GM12874 (cell line): Measurements from ENCODE around the gene SPRR2B.

Source experiments
- TF ChIP-seq, protein P1 (sequence below): IDR thresholded peaks from 2 replicates; pipeline ENCODE4 v1.5.1; 2011; ENCODE audit warnings: low read depth, mild to moderate bottlenecking, control low read depth, low read length, moderate library complexity; ENCODE audit not compliant: insufficient read depth

Gene SPRR2B

GRCh38 chr1:153094426-153094825 lies 23.0 kb upstream of the SPRR2B start, which contains the start of gene SPRR2E:
Gene SPRR2E, minus strand, starts transcription at chr1:153094526. Its CDS starts 775 bp downstream, at chr1:153093751.
- TF ChIP-seq, protein P1, sequence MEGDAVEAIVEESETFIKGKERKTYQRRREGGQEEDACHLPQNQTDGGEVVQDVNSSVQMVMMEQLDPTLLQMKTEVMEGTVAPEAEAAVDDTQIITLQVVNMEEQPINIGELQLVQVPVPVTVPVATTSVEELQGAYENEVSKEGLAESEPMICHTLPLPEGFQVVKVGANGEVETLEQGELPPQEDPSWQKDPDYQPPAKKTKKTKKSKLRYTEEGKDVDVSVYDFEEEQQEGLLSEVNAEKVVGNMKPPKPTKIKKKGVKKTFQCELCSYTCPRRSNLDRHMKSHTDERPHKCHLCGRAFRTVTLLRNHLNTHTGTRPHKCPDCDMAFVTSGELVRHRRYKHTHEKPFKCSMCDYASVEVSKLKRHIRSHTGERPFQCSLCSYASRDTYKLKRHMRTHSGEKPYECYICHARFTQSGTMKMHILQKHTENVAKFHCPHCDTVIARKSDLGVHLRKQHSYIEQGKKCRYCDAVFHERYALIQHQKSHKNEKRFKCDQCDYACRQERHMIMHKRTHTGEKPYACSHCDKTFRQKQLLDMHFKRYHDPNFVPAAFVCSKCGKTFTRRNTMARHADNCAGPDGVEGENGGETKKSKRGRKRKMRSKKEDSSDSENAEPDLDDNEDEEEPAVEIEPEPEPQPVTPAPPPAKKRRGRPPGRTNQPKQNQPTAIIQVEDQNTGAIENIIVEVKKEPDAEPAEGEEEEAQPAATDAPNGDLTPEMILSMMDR, result no peak

DNA sequence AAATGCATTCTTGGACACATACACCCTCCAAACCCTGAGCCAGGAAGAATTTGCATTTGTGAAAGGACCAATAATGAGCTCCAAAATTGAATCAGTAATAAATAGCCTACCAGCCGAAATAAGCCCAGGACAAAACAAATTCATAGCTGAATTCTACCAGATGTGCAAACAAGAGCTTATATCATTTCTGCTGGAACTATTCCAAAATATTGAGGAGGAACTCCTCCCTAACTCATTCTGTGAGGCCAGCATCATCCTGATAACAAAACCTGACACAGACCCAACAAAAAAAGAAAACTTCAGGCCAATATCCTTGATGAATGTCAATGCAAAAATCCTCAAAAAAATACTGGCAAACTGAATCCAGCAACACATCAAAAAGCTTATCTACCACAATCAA lies 16.2 kb upstream of the SPRR2B start:
- TF ChIP-seq, protein P1, result no peak

- TF ChIP-seq, protein P1, result no peak
Observed at GRCh38 chr1:153081736-153082135, 10.3 kb upstream of the SPRR2B start.

GRCh38 chr1:153072806-153073726 lies 1.7 kb upstream of the SPRR2B start:
- TF ChIP-seq, protein P1, result no peak

DNA sequence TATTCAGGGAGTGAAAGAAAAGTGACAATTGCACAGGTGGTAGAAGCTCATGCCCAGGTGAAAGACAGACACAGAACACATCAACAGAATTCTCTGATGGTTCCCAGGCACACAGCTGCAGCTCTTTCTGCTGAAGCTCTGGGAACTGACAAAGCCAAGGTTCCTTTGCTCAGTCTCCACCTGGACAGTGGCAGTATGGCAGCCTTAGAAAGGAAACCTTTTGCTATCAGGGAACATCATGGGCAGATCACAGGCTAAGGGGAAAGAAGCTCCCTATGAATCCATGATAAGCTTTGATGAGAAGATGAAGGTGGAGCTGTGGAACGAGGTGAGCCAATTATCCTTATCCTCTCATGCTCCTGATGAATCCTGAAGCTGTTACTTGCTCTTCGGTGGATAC lies 1.2 kb downstream of the SPRR2B start:
- TF ChIP-seq, protein P1, result no peak

DNA sequence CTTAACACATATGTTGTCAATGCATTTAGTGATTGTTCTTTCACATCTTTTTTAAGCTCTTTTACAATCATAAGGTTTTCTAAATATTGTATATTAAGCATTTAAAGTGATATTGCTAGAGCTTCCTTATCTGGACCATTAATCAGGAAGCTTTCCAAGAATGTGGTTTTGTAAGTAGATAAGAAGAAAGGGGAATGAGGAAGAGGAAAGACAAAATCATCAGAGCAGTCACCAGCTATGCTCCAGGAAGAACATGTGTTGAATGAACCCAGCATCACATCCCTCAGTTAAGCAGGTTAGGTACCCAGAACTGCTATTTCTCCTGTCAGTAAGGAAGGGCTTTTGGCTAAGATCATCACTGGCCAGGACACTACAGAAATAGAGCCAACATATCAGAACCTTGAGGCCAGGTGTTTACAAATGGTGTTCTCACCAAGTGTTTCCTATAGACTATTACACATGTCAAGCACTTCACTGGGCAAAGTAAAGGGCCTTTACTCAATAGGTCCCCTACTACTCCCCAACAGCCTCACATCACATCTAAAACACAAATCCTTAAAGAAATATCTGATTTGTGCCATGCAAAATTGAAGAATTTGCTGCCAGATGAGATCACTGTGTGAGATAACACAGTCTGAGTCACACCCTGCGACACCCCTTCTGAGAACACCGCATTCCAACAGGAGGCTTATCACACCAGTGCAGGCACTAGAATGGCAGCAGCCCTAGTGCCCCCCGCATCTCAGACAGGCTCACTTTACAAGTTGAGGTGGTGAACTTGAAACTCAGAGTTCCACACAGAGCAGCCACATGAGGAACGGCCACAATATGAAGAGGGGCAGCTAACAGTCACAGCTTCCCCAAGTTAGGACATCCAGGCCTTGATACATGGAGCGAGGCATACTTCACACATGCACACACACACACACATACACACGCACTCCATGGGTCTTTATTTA lies 12.3 kb downstream of the SPRR2B start:
- TF ChIP-seq, protein P1, result no peak

DNA sequence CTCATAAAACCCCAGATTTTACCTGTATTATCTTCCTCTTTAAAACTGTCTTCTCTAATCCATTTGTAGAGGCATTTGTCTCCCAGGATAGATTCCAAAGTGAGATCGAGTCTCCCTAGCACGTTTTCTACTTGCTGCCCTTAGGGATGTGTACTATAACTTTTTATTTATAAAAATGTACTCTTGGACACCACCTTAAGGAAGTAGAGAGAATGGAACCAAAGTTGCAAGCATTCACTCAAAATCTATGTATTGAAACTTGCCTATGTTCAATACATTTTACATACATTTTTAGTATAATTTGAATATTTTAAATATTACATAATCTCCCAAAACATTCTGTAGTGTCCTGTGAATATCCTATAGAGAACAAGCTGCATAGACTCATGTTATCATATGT lies 13.3 kb downstream of the SPRR2B start:
- TF ChIP-seq, protein P1, result no peak
